HG03575 (cell line): ENCODE data around the gene GAN.
"Not testable (repeated sequence)": the region's sequence is repeated elsewhere in the genome, so short reads cannot be mapped to it uniquely, and the experiment has no call there.

Experiments
- ATAC-seq: cut with Tn5 transposase; IDR thresholded peaks from one replicate; pipeline ENCODE4 v1.9.1; 2021; ENCODE audit not compliant: unreplicated experiment, insufficient number of reproducible peaks, low FRiP score; ENCODE audit errors: extremely low read depth

The GAN gene

GRCh38 chr16:81337097-81337496 lies 22.3 kb downstream of the GAN start:
- no peak for ATAC-seq

- ATAC-seq: not testable (repeated sequence)
Measured at GRCh38 chr16:81345172-81345571, 30.4 kb downstream of the GAN start.

GRCh38 chr16:81347425-81347824 lies 32.7 kb downstream of the GAN start:
- no peak for ATAC-seq

GRCh38 chr16:81349608-81350305 lies 35.0 kb downstream of the GAN start:
- no peak for ATAC-seq

- no peak for ATAC-seq
Measured at GRCh38 chr16:81350306-81350615, 35.5 kb downstream of the GAN start.

GRCh38 chr16:81353895-81354294 lies 39.1 kb downstream of the GAN start:
- no peak for ATAC-seq

GRCh38 chr16:81357711-81358260 lies 43.0 kb downstream of the GAN start:
- no peak for ATAC-seq

GRCh38 chr16:81358860-81359259 lies 44.1 kb downstream of the GAN start:
- no peak for ATAC-seq

GRCh38 chr16:81360135-81360534 lies 45.4 kb downstream of the GAN start:
- no peak for ATAC-seq

- ATAC-seq: no peak
Measured at GRCh38 chr16:81365731-81366130, 51.0 kb downstream of the GAN start.

GRCh38 chr16:81366316-81366932 lies 51.7 kb downstream of the GAN start:
- ATAC-seq: no peak

- no peak for ATAC-seq
Measured at GRCh38 chr16:81367821-81368220, 53.1 kb downstream of the GAN start.

- no peak for ATAC-seq
Measured at GRCh38 chr16:81369888-81370504, 55.2 kb downstream of the GAN start.

- ATAC-seq: no peak
Measured at GRCh38 chr16:81371106-81371505, 56.3 kb downstream of the GAN start.

- no peak for ATAC-seq
Measured at GRCh38 chr16:81374550-81374949, 59.8 kb downstream of the GAN start.

- no peak for ATAC-seq
Measured at GRCh38 chr16:81376880-81377279, 62.1 kb downstream of the GAN start.

- no peak for ATAC-seq
Measured at GRCh38 chr16:81378049-81378448, 63.3 kb downstream of the GAN start.

- ATAC-seq: no peak
Measured at GRCh38 chr16:81380932-81381331, 66.2 kb downstream of the GAN start.

GRCh38 chr16:81384006-81384405 lies 69.2 kb downstream of the GAN start:
- no peak for ATAC-seq

- no peak for ATAC-seq
Measured at GRCh38 chr16:81385031-81385756, 70.4 kb downstream of the GAN start.
